HuH-7.5 (cell line): ENCODE results near the gene E2F1.
"Not testable (repeated sequence)": the region's sequence is repeated elsewhere in the genome, so short reads cannot be mapped to it uniquely, and the experiment has no call there.

ENCODE experiments used
- DNase-seq: peaks from one replicate; pipeline ENCODE4 v3.0.0; 2011; ENCODE audit warnings: low spot score

Gene E2F1

DNA sequence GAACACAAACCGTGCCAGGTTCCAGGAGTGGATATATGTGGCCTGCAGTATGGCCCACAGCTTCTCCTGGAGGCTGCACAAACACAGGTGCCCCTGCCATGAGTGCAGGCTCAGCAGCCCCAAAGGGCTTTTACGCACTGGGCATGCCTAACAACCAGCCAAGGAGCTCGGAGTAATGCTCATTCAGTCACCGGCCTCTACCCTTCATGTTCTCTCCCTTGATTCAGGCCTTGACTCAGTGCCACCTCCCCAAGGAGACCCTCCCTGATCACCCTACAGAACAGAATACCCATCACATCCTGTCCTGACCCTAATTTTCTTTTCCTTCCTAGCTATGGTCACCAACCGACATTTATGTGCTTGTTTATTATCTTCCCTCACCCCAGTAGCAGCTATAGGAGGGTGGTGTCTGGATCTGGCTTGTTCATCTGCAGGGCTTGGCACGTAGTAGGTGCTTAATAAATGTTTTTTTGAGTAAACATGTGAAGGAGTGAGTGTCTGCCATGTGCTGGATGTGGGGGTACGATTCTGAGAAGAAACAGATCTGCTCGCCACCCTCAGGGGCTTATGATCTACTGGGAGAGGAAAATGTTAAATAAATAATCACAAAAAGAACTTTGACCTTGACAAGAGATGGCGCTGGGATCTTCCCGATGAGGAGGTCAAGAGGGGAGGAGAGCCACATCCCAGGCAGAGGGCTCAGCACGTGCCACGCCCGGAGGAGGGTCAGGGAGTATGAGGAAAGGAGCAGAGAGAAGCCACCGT lies 24.7 kb upstream of the E2F1 start:
- no peak for DNase-seq

DNA sequence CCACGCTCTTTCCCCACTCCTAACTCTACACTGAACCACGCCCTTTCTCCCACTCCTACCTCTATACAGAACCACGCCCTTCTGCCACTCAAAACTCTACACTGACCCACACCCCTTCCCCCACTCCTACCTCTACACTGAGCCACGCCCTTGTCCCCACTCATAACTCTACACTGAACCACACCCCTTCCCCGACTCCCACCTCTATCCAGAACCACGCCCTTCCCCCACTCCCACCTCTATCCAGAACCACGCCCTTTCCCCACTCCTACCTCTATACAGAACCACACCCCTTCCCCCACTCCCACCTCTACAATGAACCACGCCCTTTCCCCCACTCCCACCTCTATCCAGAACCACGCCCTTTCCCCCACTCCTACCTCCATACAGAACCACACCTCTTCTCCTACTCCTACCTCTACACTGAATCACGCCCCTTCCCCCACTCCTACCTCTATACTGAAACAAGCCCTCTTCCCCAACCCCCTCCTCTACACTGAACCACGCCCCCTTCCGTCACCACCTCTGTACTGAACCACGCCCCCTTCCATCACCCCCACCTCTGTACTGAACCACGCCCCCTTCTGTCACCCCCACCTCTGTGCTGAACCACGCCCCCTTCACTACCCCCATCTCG lies 23.8 kb upstream of the E2F1 start:
- no peak for DNase-seq

DNA sequence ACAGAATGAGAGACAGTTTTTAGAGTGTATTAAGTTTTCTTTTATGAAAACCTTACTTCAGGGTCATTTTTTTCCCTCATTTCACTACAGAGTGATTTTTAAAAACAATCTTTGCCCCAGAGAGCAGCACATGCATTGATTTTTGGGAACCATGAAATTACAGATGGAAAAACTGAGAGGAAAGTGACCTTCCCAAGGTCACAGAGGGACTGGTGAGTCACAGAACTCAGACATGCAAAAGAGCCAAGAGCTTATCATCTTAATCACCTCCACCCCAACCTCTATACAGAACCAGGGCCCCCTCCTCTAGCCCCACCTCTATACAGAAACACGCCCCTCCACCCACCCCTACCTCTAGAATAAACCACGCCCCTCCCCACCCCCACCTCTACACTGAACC lies 23.2 kb upstream of the E2F1 start:
- DNase-seq = no peak

DNA sequence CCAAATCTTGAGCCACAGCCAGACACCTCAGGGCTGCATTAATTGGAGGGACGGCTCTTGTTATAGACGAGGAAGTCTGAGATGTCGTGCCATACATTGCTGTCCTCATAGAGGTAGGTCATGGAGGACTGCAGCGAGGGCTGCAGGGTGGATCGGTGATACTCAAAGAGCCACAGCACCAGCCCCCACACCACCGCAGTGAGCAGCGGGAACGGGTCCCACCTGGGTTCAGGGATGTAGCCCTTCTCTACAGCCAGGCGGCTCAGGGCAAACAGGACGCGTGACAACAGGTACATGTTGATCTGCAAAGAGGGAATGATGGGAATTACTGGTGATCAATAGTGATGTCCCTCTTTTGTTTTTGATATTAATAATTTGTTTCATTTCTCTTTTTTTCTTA lies 21.5 kb upstream of the E2F1 start:
- no peak for DNase-seq

DNA sequence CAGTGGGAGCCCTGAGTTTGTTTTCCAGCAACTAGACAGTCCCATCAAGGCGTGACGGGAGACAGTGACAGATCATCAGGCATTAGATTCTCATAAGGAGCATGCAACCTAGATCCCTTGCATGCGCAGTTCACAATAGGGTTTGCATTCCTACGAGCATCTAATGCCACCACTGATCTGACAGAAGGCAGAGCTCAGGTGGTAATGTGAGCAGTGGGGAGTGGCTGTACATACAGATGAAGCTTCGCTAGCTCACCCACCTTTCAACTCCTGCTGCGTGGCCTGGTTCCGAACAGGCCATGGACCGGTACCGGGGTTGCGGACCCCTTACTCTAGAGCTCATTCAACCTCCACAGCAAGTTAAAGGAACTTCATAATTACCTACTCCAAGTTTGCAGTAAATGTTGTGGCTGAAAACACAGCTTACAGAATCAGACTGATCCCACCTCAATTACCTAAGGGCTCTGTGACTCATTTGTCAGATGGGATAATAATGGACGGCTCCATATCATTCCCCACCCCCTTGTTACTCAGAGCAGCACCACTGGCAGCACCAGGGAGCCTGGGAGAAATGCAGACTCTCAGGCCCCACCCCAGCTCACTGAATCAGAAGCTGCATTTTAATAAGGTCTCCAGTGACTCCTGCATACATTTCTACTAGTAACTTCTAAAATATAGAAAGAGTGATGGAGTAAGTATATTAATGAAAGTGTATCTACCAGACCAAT lies 18.2 kb upstream of the E2F1 start:
- DNase-seq = no peak

DNA sequence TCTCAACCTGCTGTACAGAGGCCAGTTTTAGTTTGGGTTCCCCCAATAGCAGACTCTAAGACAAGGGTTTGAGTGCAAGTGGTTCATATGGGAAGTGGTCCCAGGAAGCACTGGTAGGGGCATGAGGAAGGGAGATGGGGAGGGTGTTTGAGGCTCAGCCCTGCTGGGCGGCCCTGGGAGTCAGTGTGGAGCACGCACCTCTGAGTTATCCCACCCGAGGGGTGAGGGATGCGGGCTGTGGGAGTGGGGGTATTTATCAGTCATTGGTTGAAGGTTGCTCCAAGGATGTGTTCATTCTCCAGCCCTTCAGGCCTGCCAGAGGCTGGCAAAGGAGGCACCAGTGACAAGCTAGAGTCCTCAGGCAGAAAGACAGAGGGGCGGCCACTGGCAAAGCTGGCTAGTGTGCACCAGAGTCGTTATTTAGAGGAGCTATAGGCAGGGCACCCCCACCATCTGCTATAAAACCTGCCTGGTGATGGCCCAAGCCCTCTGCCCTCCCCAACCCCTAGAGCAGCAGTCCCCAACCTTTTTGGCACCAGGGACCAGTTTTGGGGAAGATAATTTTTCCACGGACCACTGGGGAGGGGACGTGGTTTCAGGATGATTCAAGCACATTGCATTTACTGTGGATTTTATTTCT lies 17.4 kb upstream of the E2F1 start:
- no peak for DNase-seq

DNA sequence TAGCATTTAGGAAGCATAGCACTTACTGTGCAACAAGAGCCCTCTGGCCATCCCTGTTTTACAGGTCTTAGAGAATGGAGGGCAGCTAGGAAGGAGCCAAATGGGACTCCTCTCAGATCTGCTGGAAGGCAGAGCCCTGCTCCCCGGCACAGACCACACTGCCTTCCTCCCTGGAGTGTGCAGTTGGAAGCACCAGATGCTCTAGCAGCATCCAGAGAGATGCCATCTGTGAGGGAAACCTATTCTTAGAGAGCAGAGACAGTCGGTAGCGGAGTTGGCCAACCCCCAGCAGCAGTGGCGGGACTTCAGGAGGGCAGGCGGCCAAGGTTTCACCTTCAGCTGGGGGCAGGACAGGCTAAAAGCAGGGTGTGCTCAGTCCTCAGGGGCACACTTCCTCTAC lies 16.7 kb upstream of the E2F1 start:
- no peak for DNase-seq

DNA sequence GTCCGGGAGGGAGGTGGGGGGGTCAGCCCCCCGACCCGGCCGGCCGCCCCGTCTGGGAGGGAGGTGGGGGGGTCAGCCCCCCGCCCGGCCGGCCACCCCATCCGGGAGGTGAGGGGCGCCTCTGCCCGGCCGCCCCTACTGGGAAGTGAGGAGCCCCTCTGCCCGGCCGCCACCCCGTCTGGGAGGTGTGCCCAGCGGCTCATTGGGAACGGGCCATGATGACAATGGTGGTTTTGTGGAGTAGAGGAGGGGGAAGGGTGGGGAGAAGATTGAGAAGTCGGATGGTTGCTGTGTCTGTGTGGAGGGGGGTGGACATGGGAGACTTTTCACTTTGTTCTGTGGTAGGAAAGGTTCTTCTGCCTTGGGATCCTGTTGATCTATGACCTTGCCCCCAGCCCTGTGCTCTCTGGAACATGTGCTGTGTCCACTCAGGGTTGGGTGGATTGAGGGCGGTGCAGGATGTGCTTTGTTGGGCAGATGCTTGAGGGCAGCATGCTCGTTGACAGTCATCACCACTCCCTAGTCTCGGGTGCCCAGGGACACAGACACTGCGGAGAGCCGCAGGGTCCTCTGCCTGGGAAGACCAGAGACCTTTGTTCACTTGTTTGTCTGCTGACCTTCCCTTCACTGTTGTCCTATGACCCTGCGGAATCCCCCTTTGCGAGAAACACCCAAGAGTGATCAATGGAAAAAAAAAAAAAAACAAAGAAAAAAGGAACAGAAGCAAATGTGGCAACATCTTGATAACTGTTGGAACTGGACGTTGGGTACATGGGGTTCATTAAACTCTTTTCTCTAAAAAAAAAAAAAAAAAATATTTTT lies 15.7 kb upstream of the E2F1 start:
- DNase-seq = no peak

DNA sequence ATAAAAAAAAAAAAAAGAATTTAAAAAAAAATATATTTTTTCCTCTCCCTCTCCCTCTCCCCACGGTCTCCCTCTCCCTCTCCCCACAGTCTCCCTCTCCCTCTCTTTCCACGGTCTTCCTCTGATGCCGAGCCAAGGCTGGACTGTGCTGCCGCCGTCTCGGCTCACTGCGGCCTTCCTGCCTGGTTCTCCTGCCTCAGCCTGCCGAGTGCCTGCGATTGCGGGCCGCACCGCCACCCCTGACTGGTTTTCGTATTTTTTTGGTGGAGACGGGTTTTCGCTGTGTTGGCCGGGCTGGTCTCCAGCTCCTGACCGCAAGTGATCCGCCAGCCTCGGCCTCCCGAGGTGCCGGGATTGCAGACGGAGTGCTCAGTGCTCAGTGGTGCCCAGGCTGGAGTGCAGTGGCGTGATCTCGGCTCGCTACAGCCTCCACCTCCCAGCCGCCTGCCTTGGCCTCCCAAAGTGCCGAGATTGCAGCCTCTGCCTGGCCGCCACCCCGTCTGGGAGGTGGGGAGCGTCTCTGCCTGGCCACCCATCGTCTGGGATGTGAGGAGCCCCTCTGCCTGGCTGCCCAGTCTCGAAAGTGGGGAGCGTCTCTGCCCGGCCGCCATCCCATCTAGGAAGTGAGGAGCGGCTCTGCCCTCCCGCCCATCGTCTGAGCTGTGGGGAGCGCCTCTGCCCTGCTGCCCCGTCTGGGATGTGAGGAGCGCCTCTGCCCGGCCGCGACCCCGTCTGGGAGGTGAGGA lies 14.7 kb upstream of the E2F1 start:
- not testable (repeated sequence) for DNase-seq

DNA sequence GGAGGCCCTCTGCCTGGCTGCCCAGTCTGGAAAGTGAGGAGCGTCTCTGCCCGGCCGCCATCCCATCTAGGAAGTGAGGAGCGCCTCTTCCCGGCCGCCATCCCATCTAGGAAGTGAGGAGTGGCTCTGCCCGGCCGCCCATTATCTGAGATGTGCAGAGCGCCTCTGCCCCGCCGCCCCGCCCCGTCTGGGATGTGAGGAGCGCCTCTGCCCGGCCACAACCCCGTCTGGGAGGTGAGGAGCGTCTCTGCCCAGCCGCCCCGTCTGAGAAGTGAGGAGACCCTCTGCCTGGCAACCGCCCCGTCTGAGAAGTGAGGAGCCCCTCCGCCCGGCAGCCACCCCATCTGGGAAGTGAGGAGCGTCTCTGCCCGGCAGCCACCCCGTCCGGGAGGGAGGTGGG lies 12.8 kb upstream of the E2F1 start:
- DNase-seq = not testable (repeated sequence)

DNA sequence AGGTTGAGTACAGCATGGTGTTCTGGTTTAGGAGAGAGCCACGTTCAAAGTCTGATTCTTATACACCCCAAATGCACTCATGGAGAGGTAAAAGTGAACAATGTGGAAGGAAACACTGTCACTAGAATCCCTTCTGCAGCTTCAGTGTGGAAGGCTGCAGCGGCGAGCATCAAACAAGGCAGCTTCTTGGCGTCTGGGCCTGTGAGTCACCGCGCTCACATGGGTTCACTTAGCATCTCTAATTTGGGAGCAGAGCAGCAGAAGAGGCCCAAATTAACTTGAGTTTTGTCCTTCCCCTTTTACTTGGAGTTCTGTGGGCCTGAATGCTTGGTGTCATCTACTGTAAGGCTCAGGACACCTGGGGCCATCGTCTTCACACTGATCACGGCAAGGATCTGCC lies 10.9 kb upstream of the E2F1 start:
- no peak for DNase-seq

DNA sequence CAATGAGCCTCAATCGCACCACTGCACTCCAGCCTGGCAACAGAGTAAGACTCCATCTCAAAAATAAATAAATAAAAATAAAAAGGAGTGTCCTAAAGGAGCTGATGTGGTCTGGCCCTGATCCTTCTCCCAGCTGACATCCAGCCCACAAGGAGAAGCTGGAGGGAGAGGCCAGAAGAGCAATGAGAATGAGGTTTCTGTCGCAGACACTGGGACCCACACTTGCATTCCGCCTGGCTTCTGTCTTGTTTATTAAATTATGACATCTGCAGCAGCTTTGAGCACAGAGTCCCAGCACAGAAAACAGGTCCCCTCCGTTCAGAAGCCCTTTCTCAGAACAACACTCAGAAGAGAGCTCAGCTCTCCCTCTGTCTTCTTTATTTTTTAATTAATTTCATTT lies 10.3 kb upstream of the E2F1 start:
- DNase-seq = no peak

DNA sequence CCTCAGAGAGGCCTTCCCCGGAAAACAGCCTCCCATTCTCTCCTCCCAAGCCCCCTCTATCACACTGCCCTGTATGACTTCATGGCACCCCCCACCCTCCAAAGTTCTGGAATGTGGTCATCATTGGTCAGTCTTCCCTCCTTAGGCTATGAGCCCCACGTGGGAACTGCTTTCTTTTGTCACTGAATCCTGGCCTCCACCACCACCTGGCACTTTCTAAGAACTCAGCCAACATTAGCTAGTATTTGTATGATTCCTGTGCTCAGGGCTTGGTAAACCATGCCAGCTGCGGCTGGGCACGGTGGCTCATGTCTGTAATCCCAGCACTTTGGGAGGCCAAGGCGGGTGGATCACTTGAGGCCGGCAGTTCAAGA lies 8.4 kb upstream of the E2F1 start:
- no peak for DNase-seq

DNA sequence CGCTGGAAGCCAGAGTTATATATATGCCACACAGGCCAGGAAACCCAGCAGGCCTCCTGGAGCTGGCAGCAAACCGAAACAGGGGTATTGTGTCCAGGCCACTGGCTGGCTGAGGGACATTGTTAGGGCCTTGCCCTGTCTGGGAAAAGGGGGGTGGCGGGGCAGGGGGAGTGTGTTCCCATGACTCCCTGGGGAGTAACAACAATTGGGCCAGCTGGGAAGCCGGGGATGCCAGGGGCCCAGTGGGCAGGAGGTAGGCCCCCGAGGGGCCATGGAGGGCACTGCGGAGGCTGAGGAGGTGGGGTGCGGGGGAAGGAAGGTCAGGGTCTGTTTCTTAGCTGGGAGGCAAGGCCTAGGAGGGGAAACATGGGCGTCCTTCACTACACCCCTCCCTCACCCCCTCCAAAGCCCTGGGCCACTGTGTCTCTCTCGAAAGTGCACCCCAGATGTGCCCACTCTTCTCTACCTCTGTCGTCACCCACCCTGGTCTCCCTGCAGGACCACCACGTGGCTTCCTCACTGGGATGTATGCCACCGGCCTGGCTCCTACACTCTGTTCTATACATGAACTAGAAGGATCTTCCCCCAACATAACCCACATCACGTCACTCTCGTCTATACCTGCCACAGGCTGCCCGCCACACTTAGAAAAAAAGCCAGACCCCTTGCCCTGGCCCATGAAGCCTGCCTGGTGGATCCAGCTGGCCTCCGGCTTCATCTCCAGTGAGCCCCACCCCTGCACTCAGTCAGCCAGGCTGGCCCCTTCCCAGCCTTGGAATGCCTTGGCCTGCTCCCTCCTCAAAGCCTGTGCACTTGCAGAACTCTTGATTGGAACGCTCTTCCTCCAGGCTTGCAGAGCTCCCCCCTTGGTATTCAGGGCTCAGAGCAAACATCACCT lies 7.8 kb upstream of the E2F1 start:
- no peak for DNase-seq

DNA sequence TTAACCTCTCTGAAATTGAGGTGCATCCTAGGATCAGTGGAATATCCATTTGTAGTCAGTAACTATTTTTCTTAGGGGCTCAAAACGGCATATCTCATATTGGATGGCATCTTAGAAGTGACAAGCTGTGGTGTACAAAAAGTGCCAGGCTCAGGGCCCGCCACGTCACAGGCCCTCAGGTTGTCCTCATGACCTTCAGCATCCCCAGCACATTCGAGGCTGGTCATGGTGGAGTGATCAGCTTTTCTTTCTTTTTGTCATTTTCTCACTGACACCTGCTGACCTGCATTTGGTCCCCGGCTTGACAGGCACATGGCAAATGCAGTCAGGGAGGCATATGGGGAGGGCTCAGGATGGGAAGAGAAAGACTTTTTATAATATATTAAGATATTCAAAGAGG lies 7.1 kb upstream of the E2F1 start:
- no peak for DNase-seq

DNA sequence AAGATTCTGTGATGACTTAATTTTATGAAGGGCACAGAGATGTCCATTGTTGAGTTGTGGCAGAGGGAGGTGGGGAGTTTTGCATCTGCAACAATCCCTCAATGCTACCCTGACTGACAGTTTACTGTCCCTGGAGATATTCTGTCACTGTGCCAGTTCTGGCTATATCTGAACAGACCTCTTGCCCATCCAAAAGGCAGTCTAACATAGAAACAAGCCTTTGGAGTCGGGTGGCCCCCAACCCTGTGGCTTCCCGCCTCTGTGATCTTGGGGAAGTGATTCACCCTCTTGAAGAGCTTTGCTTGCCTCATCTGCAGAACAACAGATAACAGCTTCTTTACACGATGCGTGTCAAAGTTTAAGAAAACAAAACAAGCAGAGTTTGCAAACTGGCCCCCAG lies 3.8 kb upstream of the E2F1 start:
- DNase-seq = no peak

DNA sequence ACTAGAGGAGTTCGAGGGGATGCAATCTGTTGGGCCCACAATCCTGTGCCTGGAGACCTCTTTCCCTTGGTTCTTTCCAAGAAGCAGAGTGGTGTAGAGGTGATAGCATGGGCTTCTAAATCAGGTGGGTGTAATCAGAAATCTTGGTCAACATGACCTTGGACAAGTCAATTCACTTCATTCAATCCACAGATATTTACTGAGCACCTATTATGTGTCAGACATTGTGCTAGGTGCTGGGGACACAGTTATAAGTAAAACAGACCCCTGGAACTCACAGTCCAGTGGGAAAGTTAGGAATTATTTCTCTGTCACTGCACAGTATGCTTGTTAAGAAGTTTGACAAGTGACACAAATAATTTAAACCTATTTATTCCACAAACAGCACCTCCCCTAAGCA lies 3.3 kb upstream of the E2F1 start:
- DNase-seq = no peak

DNA sequence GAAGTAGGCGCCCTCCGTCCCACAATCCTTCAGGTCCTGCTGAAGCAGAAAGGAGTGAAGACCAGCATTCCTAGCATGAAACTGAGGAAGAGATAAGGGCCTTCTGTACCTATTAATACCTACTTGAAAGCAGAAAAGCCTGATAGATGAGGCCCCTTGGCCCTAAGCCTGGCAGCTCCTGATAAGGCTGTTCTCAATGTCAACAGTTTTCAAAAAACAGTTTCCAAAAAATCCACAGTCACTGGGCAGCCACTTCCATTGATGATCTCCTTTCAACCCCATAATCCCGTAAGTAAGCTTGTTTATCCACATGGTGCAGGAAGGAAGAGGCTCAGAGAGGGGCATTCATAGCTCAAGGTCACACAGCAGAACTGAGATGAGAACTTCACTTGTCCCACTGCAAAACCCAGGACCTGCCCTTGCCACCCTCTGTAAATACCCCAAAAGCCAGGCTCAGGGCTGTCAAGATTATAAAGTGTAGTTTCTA lies 2.8 kb upstream of the E2F1 start:
- DNase-seq = no peak

DNA sequence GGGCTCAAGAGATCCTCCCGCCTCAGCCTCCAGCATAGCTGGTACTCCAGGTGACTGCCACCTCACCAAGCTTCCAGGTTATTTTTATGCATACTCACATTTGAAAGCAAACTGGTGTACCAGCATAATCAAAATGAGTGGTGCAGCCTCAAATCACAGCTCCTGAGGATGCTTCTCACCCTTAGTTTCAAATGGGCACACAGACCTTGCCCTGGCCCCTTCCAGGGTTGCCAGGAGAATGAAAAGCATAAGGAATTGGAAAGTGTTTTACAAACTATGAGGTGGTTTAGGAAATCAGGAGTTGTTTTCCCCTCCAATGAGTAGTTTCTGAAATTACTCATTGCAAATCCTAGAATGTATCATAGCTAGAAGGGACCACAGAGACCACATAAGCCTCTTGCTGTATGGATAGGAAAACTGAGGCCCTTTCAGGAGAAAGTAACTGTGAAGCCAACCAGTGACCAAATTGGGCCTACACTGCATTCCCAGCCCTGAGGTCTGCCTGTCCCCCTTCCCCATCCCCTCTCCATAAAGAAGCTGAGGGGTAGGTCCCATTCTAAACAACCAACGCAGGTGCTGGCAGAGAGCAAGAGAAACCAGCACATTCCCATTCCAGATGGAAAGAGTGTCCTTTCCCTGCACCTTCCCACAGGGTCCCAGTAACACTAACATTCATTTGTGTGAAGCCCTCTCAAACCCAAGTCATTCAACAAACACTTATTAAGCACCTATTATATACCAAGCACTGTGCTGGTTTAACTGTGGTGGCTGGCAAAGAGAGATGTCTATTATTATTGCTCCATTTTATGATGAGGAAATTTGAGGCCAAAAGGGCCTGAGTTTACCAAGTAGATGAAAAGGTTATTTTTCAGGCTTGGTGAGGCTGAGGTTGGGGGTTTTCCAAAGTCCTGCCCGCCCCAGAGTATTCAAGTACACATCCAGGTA lies 2.1 kb upstream of the E2F1 start:
- no peak for DNase-seq
